Keratinocyte (primary cell): Measurements from ENCODE around the gene PALMD.

Experiments
- EZH2 ChIP-seq: IDR thresholded peaks from one replicate; pipeline ENCODE4 v1.6.1; 2012; ENCODE audit warnings: inconsistent platforms, mild to moderate bottlenecking, low read length, moderate library complexity
- TF ChIP-seq, protein P1 (sequence below), 3 experiments: IDR thresholded peaks in 1 of 3; conservative IDR thresholded peaks in 1 of 3; optimal IDR thresholded peaks in 1 of 3; 2 replicates in 2 of 3; 3 replicates in 1 of 3; pipeline versions ENCODE3 to v1.5.1; 2011; ENCODE audit warnings: low read length in 3 of 3, mild to moderate bottlenecking in 3 of 3, moderate library complexity in 2 of 3, control low read depth in 1 of 3, inconsistent platforms in 1 of 3; ENCODE audit not compliant: insufficient read depth in 2 of 3; ENCODE audit errors: extremely low read depth in 1 of 3

DNA sequence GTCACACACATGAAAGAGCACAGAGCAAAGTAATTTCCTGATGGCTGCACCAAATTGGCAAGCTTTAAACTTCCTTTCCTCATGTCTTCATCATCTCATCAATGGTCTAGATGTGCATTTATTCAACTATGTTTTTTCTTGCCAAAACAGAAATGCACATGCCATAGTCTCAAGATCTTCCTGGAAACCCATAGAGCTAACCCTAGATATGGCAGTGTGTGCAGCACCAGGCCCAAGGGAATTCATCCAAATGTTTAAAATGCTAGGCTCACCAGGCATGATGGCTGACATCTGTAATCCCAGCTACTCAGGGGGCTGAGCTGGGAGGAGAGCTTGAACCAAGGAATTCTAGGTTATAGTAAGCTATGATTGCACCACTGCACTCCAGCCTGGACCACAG, 31.2 kb upstream of the PALMD start:
- TF ChIP-seq, protein P1, sequence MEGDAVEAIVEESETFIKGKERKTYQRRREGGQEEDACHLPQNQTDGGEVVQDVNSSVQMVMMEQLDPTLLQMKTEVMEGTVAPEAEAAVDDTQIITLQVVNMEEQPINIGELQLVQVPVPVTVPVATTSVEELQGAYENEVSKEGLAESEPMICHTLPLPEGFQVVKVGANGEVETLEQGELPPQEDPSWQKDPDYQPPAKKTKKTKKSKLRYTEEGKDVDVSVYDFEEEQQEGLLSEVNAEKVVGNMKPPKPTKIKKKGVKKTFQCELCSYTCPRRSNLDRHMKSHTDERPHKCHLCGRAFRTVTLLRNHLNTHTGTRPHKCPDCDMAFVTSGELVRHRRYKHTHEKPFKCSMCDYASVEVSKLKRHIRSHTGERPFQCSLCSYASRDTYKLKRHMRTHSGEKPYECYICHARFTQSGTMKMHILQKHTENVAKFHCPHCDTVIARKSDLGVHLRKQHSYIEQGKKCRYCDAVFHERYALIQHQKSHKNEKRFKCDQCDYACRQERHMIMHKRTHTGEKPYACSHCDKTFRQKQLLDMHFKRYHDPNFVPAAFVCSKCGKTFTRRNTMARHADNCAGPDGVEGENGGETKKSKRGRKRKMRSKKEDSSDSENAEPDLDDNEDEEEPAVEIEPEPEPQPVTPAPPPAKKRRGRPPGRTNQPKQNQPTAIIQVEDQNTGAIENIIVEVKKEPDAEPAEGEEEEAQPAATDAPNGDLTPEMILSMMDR (optimal IDR thresholded peaks at IDR 0.05 in 1 of 3, IDR thresholded peaks at IDR 0.05 in 1 of 3, conservative IDR thresholded peaks at IDR 0.05 in 1 of 3; ENCODE audit: extremely low read depth in 1 of 3, insufficient read depth in 2 of 3, low read length in 3 of 3) = no peak
- no peak for TF ChIP-seq EZH2
